Mesenchymal stem cell (in vitro differentiated cells and primary cell): ENCODE data around the gene KRTAP5-8.
A peak's percentile ranks its signal among the peaks of the same experiment; 100 is the strongest.
"Not testable (repeated sequence)": the region's sequence is repeated elsewhere in the genome, so short reads cannot be mapped to it uniquely, and the experiment has no call there.

Experiments
- DNase-seq: peaks from one replicate; pipeline ENCODE4 v3.0.0-alpha.2; 2013
- H2AFZ ChIP-seq: one replicate; pipeline ENCODE4 v1.6.1; 2013; ENCODE audit warnings: low read depth, mild to moderate bottlenecking, control low read depth, inconsistent platforms, low read length, moderate library complexity
- H2AK5ac ChIP-seq: 2 replicates; pipeline ENCODE4 v1.6.1; 2013; ENCODE audit warnings: low read length, moderate library complexity, mild to moderate bottlenecking, inconsistent platforms; ENCODE audit not compliant: severe bottlenecking
- H2BK120ac ChIP-seq: one replicate; pipeline ENCODE4 v1.6.1; 2013; ENCODE audit warnings: low read depth, mild to moderate bottlenecking, inconsistent platforms, low read length, moderate library complexity
- H2BK12ac ChIP-seq, 2 experiments: one replicate each; pipeline ENCODE4 v1.6.1; 2013; ENCODE audit warnings: inconsistent platforms in 2 of 2, low read length in 2 of 2, mild to moderate bottlenecking in 2 of 2, moderate library complexity in 2 of 2, control low read depth in 1 of 2
- H2BK15ac ChIP-seq: one replicate; pipeline ENCODE4 v1.6.1; 2013; ENCODE audit warnings: mild to moderate bottlenecking, low read depth, inconsistent platforms; ENCODE audit not compliant: poor library complexity, severe bottlenecking
- H2BK5ac ChIP-seq: 2 replicates; pipeline ENCODE4 v1.6.1; 2013; ENCODE audit warnings: low read depth, mild to moderate bottlenecking, low read length, control low read depth, inconsistent platforms; ENCODE audit not compliant: poor library complexity, severe bottlenecking
- H3K14ac ChIP-seq, 2 experiments: one replicate each; pipeline ENCODE4 v1.6.1; 2013; ENCODE audit warnings: inconsistent platforms in 2 of 2, low read length in 2 of 2, control low read depth in 1 of 2, mild to moderate bottlenecking in 1 of 2, moderate library complexity in 1 of 2
- H3K18ac ChIP-seq, 2 experiments: one replicate each; pipeline ENCODE4 v1.6.1; 2013; ENCODE audit warnings: inconsistent platforms in 2 of 2, low read length in 2 of 2, control low read depth in 1 of 2, low read depth in 1 of 2, mild to moderate bottlenecking in 1 of 2
- H3K23ac ChIP-seq, 2 experiments: one replicate each; pipeline ENCODE4 v1.6.1; 2013; ENCODE audit warnings: inconsistent platforms in 2 of 2, low read length in 2 of 2, mild to moderate bottlenecking in 2 of 2, moderate library complexity in 2 of 2, control low read depth in 1 of 2
- H3K27ac ChIP-seq: 2 replicates; pipeline ENCODE4 v1.5.1; 2013; ENCODE audit warnings: mild to moderate bottlenecking, moderate library complexity, low read length, control low read depth, inconsistent platforms; ENCODE audit not compliant: poor library complexity, severe bottlenecking
- H3K27me3 ChIP-seq, 2 experiments: 2 replicates each; pipeline versions ENCODE4 v1.6.1 to v1.7.0; 2013; ENCODE audit warnings: low read length in 2 of 2, mild to moderate bottlenecking in 2 of 2, moderate library complexity in 2 of 2, control low read depth in 1 of 2, inconsistent platforms in 1 of 2; ENCODE audit not compliant: control insufficient read depth in 1 of 2, insufficient read depth in 1 of 2
- H3K36me3 ChIP-seq, 2 experiments: 2 replicates each; pipeline versions ENCODE4 v1.6.1 to v1.7.0; 2013; ENCODE audit warnings: low read length in 2 of 2, control low read depth in 1 of 2, inconsistent platforms in 1 of 2, low read depth in 1 of 2, mild to moderate bottlenecking in 1 of 2; ENCODE audit not compliant: insufficient read depth in 2 of 2, control insufficient read depth in 1 of 2
- H3K4ac ChIP-seq, 2 experiments: one replicate each; pipeline ENCODE4 v1.6.1; 2013; ENCODE audit warnings: inconsistent platforms in 2 of 2, low read length in 2 of 2, mild to moderate bottlenecking in 2 of 2, moderate library complexity in 2 of 2, control low read depth in 1 of 2, low read depth in 1 of 2
- H3K4me1 ChIP-seq: 2 replicates; pipeline ENCODE4 v1.6.1; 2013; ENCODE audit warnings: low read depth, low read length, control low read depth; ENCODE audit not compliant: control insufficient read depth, insufficient read depth
- H3K4me2 ChIP-seq: 2 replicates; pipeline ENCODE4 v1.6.1; 2013; ENCODE audit warnings: low read length, mild to moderate bottlenecking, inconsistent platforms; ENCODE audit not compliant: poor library complexity, severe bottlenecking
- H3K4me3 ChIP-seq, 2 experiments: 2 replicates each; pipeline versions ENCODE4 v1.5.1 to v1.7.0; 2013; ENCODE audit warnings: low read length in 2 of 2, mild to moderate bottlenecking in 2 of 2, control low read depth in 1 of 2, low read depth in 1 of 2; ENCODE audit not compliant: insufficient read depth in 1 of 2
- H3K79me1 ChIP-seq: replicated peaks from 2 replicates; pipeline ENCODE4 v1.6.1; 2013; ENCODE audit warnings: mild to moderate bottlenecking, control low read depth, low read length, inconsistent platforms; ENCODE audit not compliant: poor library complexity, severe bottlenecking
- H3K9ac ChIP-seq: 2 replicates; pipeline ENCODE4 v1.7.0; 2013; ENCODE audit warnings: mild to moderate bottlenecking, low read length, moderate library complexity
- H3K9me3 ChIP-seq: 2 replicates; pipeline ENCODE4 v1.7.0; 2013; ENCODE audit warnings: mild to moderate bottlenecking, low read length; ENCODE audit not compliant: control insufficient read depth
- H4K8ac ChIP-seq: one replicate; pipeline ENCODE4 v1.6.1; 2013; ENCODE audit warnings: inconsistent platforms, mild to moderate bottlenecking, low read length, moderate library complexity
- H4K91ac ChIP-seq: one replicate; pipeline ENCODE4 v1.6.1; 2013; ENCODE audit warnings: mild to moderate bottlenecking, low read length, inconsistent platforms
- WGBS: methylation state at CpG from one replicate; pipeline ENCODE4 v1.1.7; 2013; ENCODE audit warnings: mixed read lengths; 5-methylcytosine and 5-hydroxymethylcytosine counted together

KRTAP5-8 gene

DNA sequence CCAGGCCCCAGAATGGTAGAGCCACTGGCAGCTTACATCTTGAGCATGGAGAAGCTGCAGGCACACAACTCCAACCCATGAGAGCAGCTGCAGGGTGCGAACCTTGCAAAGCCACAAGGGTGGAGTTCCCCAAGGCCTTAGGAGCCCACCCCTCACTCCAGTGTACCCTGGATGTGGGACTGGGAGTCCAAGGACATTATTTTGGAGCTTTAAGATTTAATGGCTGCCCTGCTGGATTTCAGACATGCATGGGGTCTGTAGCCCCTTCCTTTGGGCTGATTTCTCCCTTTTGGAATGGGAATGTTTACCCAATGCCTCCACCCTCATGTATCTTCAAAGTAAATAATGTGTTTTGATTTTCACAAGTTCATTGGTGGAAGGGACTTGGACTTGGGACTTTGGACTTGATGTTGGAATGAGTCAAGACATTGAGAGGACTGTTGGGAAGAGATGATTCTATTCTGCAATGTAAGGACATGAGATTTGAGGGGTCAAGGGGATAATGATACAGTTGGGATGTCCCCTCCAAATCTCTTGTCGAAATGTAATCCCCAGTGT, 11.8 kb upstream of the KRTAP5-8 start:
- Histone ChIP-seq H2BK120ac (no peak overlapping the region), H3K27me3 (peaks cover 0 to 8% of the 10 kb centered on the region in 2 experiments), H3K23ac (no peak overlapping the region), H3K4me1 (no peaks in the 10 kb centered on the region), H3K27ac (no peak overlapping the region), H2BK15ac (no peak overlapping the region), H2AK5ac (no peak overlapping the region), H3K9me3 (peaks cover 3% of the 10 kb centered on the region), H2AFZ (no peak overlapping the region), H4K91ac (no peak overlapping the region), H3K14ac (no peak overlapping the region), H3K9ac (no peak overlapping the region), H3K4ac (no peak overlapping the region), H3K4me2 (no peak overlapping the region), H3K79me1 (no peaks in the 10 kb centered on the region), H3K36me3 (peaks cover 0 to 7% of the 10 kb centered on the region in 2 experiments), H3K4me3 (no peak overlapping the region), H2BK12ac (no peak overlapping the region), H3K18ac (no peak overlapping the region), H4K8ac (no peak overlapping the region), H2BK5ac (no peak overlapping the region)
- DNase-seq, result no peak
- 45% methylated on average over 2 of the region's 2 CpGs for WGBS

GRCh38 chr11:71526796-71527575, 10.8 kb upstream of the KRTAP5-8 start, which contains the start of gene KRTAP5-7:
KRTAP5-7 (plus strand) TSS chr11:71527267; CDS start chr11:71527301, 34 bp downstream.
- not testable (repeated sequence) for H3K36me3 ChIP-seq, H2BK120ac ChIP-seq, H3K4me2 ChIP-seq, DNase-seq, H2AK5ac ChIP-seq, H3K4me3 ChIP-seq, H3K23ac ChIP-seq, H2BK15ac ChIP-seq, H3K79me1 ChIP-seq, H3K9ac ChIP-seq, H4K91ac ChIP-seq, H3K9me3 ChIP-seq, H3K4me1 ChIP-seq, H3K4ac ChIP-seq, H2AFZ ChIP-seq, H2BK12ac ChIP-seq, H3K18ac ChIP-seq, H3K27ac ChIP-seq, H2BK5ac ChIP-seq
- WGBS, result 70% methylated on average over 3 of the region's 10 CpGs
- H3K14ac ChIP-seq, result peak within 1 kb of the TSS in 1 of 2 experiments; percentile 93
- peak within 1 kb of the TSS; percentile 69 for H4K8ac ChIP-seq
- H3K27me3 ChIP-seq, result peaks cover 0 to 11% of the 10 kb centered on the region in 2 experiments

DNA sequence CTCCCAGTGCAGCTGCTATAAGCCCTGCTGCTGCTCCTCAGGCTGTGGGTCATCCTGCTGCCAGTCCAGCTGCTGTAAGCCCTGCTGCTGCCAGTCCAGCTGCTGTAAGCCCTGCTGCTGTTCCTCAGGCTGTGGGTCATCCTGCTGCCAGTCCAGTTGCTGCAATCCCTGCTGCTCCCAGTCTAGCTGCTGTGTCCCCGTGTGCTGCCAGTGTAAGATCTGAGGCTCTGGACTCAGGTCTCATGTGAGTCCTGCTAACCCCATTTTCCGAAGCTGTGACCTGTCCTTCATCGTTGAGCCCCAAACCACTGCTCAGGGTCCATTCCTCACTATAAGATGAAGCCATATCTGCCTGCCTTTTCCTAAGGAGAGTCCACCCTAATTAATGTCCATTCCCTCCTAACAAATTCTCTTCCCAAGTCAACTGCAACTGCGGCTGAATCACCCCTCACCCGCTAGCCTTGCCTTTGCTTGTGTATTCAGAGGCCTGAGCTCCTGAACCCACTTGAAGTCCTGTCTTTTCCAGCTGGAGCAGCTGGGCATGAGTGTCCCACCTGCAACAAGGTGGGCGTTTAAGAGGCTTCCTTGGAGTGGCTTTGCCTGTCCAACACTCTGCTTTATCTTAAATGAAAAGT, 10.1 kb upstream of the KRTAP5-8 start:
- peak overlapping the region; percentile 69 for H4K8ac ChIP-seq
- DNase-seq, result no peak
- no peak overlapping the region for H3K4me3 ChIP-seq

DNA sequence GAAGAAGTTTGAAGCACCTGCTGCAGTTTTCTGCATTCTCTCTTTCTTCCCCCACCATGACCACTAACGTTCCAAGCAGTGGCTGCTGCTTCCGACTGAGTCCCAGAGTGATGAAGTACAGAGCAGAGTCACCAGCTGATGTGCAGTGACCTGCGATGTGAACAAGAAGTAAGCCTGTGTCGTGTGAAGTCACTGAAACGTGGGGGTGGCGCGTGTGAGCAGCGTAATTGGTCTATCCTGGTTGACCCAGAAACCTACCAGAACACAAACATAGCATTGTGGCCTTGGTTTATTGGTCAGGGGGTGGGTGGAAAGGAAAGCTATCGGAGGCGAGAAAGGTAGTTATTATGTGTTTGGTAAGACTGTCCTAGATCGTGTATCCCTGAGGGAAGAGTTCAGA, 7.2 kb upstream of the KRTAP5-8 start:
- DNase-seq, result no peak
- Histone ChIP-seq H3K4ac (no peak overlapping the region), H4K8ac (no peak overlapping the region), H3K36me3 (no peaks in the 10 kb centered on the region), H3K4me3 (no peak overlapping the region), H3K4me1 (peaks cover 1% of the 10 kb centered on the region), H4K91ac (no peak overlapping the region), H2BK120ac (no peak overlapping the region), H2AFZ (no peak overlapping the region), H3K18ac (no peak overlapping the region), H3K79me1 (no peaks in the 10 kb centered on the region), H3K4me2 (no peak overlapping the region), H2BK12ac (no peak overlapping the region), H3K14ac (no peak overlapping the region), H3K27ac (no peak overlapping the region), H3K9me3 (no peaks in the 10 kb centered on the region), H2BK15ac (no peak overlapping the region), H3K23ac (no peak overlapping the region), H3K27me3 (peaks cover 0 to 8% of the 10 kb centered on the region in 2 experiments), H2AK5ac (no peak overlapping the region), H3K9ac (no peak overlapping the region), H2BK5ac (no peak overlapping the region)
- 85% methylated on average over 10 of the region's 11 CpGs for WGBS

More for the DNA sequence above, 10.1 kb upstream of the KRTAP5-8 start:
- H2BK120ac ChIP-seq, result no peak overlapping the region
- peak overlapping the region in 1 of 2 experiments; percentile 93 for H3K14ac ChIP-seq
- no peak overlapping the region for H3K9ac ChIP-seq
- H4K91ac ChIP-seq, result no peak overlapping the region
- H3K27me3 ChIP-seq, result peaks cover 0 to 11% of the 10 kb centered on the region in 2 experiments
- H3K4me1 ChIP-seq, result no peaks in the 10 kb centered on the region
- H3K18ac ChIP-seq, result no peak overlapping the region
- H3K4ac ChIP-seq, result no peak overlapping the region
- H3K27ac ChIP-seq, result no peak overlapping the region
- no peak overlapping the region for H2BK12ac ChIP-seq
- H3K9me3 ChIP-seq, result no peaks in the 10 kb centered on the region
- no peak overlapping the region for H2BK15ac ChIP-seq
- no peaks in the 10 kb centered on the region for H3K36me3 ChIP-seq
- no peaks in the 10 kb centered on the region for H3K79me1 ChIP-seq
- no peak overlapping the region for H3K23ac ChIP-seq
- no peak overlapping the region for H2BK5ac ChIP-seq
- 85% methylated on average over 6 of the region's 6 CpGs for WGBS
- no peak overlapping the region for H2AK5ac ChIP-seq
- no peak overlapping the region for H2AFZ ChIP-seq
- H3K4me2 ChIP-seq, result no peak overlapping the region
